ENCODE measurements around the gene FAAP20. TPM values are rescaled to one million over a fixed set of nuclear protein-coding genes. Genes with fewer than 3 reads are reported as not detected.

FAAP20 gene
- total RNA-seq, 1 donor from 2014 or later = 77.9 TPM

DNA sequence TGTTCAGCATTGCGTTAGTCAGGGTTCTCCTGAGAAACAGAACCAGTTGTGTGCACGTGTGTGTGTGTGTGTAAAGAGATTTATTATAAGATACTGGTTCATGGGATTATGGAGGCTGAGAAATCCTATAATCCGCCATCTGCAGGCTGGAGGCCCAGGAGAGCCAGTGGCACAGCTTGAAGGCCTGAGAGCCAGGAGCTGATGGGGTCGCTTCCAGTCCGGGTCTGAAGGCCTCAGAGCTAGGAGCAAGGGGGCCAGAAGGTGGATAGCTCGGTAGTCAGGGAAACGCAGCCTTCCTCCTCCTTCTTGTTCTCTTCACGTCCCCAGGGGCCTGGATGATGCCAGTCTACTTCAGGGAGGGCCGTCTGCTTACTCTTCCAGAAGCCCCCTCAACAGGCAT, 37.7 kb downstream of the FAAP20 start:
- Mint-ChIP-seq H3K36me3 (ENCODE audit: insufficient read depth) (peaks cover 19% of the 10 kb centered on the region), H3K4me3 (ENCODE audit: low read depth) (no peak overlapping the region), H3K9me3 (ENCODE audit: low read depth) (peaks cover 4% of the 10 kb centered on the region), H3K4me1 (ENCODE audit: low read depth) (no peaks in the 10 kb centered on the region), H3K27ac (no peak overlapping the region), H3K27me3 (no peaks in the 10 kb centered on the region)
- TF ChIP-seq, protein P1, sequence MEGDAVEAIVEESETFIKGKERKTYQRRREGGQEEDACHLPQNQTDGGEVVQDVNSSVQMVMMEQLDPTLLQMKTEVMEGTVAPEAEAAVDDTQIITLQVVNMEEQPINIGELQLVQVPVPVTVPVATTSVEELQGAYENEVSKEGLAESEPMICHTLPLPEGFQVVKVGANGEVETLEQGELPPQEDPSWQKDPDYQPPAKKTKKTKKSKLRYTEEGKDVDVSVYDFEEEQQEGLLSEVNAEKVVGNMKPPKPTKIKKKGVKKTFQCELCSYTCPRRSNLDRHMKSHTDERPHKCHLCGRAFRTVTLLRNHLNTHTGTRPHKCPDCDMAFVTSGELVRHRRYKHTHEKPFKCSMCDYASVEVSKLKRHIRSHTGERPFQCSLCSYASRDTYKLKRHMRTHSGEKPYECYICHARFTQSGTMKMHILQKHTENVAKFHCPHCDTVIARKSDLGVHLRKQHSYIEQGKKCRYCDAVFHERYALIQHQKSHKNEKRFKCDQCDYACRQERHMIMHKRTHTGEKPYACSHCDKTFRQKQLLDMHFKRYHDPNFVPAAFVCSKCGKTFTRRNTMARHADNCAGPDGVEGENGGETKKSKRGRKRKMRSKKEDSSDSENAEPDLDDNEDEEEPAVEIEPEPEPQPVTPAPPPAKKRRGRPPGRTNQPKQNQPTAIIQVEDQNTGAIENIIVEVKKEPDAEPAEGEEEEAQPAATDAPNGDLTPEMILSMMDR (IDR thresholded peaks at IDR 0.05; ENCODE audit: unreplicated experiment) = no peak
- no peak for DNase-seq (ENCODE audit: low spot score, unreplicated experiment)

DNA sequence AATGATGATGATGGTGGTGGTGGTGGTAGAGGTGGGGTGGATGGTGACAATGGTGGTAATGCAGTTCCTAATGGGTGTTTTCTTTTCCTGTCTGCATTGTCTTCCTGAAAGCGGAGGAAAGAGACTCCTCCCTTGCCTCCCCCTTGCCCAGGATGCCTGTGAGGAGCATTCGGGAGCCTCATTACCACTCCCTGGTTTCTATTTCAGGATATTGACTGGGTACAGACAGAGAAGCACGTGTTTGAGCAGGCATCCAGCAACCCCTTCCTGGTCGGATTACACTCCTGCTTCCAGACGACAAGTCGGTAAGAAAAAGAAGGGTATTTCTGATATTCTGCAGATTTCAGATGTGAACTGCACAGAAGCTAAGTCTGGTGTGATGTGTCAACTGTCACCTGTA, 38.8 kb downstream of the FAAP20 start:
- Mint-ChIP-seq H3K27me3 (no peaks in the 10 kb centered on the region), H3K4me3 (ENCODE audit: low read depth) (no peak overlapping the region), H3K4me1 (ENCODE audit: low read depth) (no peaks in the 10 kb centered on the region), H3K27ac (no peak overlapping the region), H3K9me3 (ENCODE audit: low read depth) (peaks cover 4% of the 10 kb centered on the region), H3K36me3 (ENCODE audit: insufficient read depth) (peaks cover 16% of the 10 kb centered on the region)
- TF ChIP-seq, protein P1 (IDR thresholded peaks at IDR 0.05; ENCODE audit: unreplicated experiment) = no peak
- no peak for DNase-seq (ENCODE audit: low spot score, unreplicated experiment)

DNA sequence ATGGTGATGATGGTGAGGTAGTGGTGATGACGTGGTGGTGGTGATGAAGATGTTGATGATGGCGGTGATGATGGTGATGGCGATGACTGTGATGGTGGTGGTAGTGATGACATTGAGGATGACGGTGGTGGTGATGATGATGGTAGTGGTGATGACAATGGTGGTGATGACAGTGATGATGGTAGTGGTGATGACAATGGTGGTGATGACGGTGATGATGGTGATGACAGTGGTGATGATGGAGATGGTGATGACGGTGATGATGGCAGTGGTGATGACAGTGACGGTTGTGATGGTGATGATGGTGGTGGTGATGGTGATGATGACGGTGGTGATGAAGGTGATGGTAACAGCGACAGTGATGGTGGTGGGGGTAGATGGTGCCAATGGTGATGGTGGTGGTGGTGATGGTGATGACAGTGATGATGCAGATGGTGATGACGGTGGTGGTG, 39.4 kb downstream of the FAAP20 start:
- H3K27me3 Mint-ChIP-seq = no peaks in the 10 kb centered on the region
- no peaks in the 10 kb centered on the region for H3K4me1 Mint-ChIP-seq (ENCODE audit: low read depth)
- peaks cover 16% of the 10 kb centered on the region for H3K36me3 Mint-ChIP-seq (ENCODE audit: insufficient read depth)
- TF ChIP-seq, protein P1 (IDR thresholded peaks at IDR 0.05; ENCODE audit: unreplicated experiment) = no peak
- DNase-seq (ENCODE audit: low spot score, unreplicated experiment) = no peak
- no peak overlapping the region for H3K4me3 Mint-ChIP-seq (ENCODE audit: low read depth)
- no peak overlapping the region for H3K27ac Mint-ChIP-seq
- peaks cover 4% of the 10 kb centered on the region for H3K9me3 Mint-ChIP-seq (ENCODE audit: low read depth)

DNA sequence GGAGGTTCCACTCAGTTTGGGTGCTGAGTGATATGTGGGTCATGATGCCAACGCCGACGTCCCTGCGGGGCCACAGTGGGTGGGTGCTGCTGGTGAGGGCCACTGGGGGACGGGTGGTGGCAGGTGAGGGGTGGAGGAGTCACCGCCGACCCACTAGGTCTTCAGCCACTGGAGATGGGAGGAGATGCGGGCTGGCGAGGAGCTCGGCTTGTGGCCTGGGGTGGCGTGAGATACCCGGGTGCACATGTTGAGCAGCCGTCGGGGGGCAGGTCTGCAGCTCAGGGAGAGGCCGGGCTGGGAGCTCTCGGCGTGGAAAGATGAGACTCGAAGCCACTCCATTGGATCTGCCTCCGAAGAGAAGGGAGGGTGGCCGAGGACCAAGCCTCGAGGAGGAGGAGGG, 40.5 kb downstream of the FAAP20 start:
- H3K27ac Mint-ChIP-seq = no peak overlapping the region
- peaks cover 4% of the 10 kb centered on the region for H3K9me3 Mint-ChIP-seq (ENCODE audit: low read depth)
- peaks cover 17% of the 10 kb centered on the region for H3K36me3 Mint-ChIP-seq (ENCODE audit: insufficient read depth)
- no peaks in the 10 kb centered on the region for H3K27me3 Mint-ChIP-seq
- DNase-seq (ENCODE audit: low spot score, unreplicated experiment) = no peak
- TF ChIP-seq, protein P1 (IDR thresholded peaks at IDR 0.05; ENCODE audit: unreplicated experiment) = no peak
- H3K4me3 Mint-ChIP-seq (ENCODE audit: low read depth) = no peak overlapping the region
- no peaks in the 10 kb centered on the region for H3K4me1 Mint-ChIP-seq (ENCODE audit: low read depth)

DNA sequence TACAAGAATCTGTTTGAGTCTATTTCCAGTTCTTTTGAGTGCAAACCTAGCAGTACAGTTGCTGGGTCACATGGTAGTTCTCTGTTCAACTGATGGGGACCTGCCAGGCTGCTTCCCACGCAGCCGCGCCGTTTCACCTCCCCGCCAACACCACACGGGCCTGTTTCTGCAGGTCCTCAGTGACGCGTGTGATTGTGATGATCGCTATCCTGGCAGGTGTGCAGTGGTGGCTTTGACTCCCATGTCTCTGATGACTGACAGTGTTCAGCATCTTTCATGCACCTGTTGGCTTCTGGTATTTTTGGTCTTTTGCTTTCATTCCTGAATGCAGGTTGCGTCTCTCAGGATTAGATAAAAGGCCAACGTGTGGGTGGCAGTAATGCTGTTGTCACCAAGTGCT, 41.6 kb downstream of the FAAP20 start:
- H3K4me3 Mint-ChIP-seq (ENCODE audit: low read depth) = no peak overlapping the region
- peaks cover 17% of the 10 kb centered on the region for H3K36me3 Mint-ChIP-seq (ENCODE audit: insufficient read depth)
- no peaks in the 10 kb centered on the region for H3K4me1 Mint-ChIP-seq (ENCODE audit: low read depth)
- no peaks in the 10 kb centered on the region for H3K27me3 Mint-ChIP-seq
- peaks cover 4% of the 10 kb centered on the region for H3K9me3 Mint-ChIP-seq (ENCODE audit: low read depth)
- TF ChIP-seq, protein P1 (IDR thresholded peaks at IDR 0.05; ENCODE audit: unreplicated experiment) = no peak
- H3K27ac Mint-ChIP-seq = no peak overlapping the region
- no peak for DNase-seq (ENCODE audit: low spot score, unreplicated experiment)
